GM12891 (cell line): ENCODE data around the gene TECTA.
A peak's percentile ranks its signal among the peaks of the same experiment; 100 is the strongest.
"Not testable (repeated sequence)": the region's sequence is repeated elsewhere in the genome, so short reads cannot be mapped to it uniquely, and the experiment has no call there.

Experiments used
- DNase-seq: peaks from one replicate; pipeline ENCODE4 v3.0.0; 2011; ENCODE audit warnings: low spot score; ENCODE audit not compliant: insufficient read length
- FAIRE-seq: peaks from 2 replicates; lab custom pipeline; 2011; peaks lifted over from hg19 to GRCh38; lab: Jason Lieb, UNC
- PAX5 ChIP-seq: IDR thresholded peaks from 2 replicates; pipeline ENCODE4 v1.6.1; 2011; ENCODE audit warnings: low read length, moderate library complexity, mild to moderate bottlenecking; ENCODE audit not compliant: insufficient read depth, severe bottlenecking
- POLR2A ChIP-seq: IDR thresholded peaks from 2 replicates; pipeline ENCODE4 v1.6.1; 2011; ENCODE audit warnings: low read depth, low read length, control low read depth
- POLR2AphosphoS5 ChIP-seq: IDR thresholded peaks from 2 replicates; pipeline ENCODE4 v1.6.1; 2011; ENCODE audit warnings: low read depth, low read length, control low read depth
- POU2F2 ChIP-seq: IDR thresholded peaks from 2 replicates; pipeline ENCODE4 v1.6.1; 2011; ENCODE audit warnings: low read depth, mild to moderate bottlenecking, control low read depth, low read length, moderate library complexity
- SPI1 ChIP-seq: IDR thresholded peaks from 2 replicates; pipeline ENCODE4 v1.6.1; 2011; ENCODE audit warnings: low read depth, low read length, control low read depth
- TAF1 ChIP-seq: IDR thresholded peaks from 2 replicates; pipeline ENCODE4 v1.6.1; 2011; ENCODE audit warnings: low read depth, low read length, control low read depth

TECTA gene

DNA sequence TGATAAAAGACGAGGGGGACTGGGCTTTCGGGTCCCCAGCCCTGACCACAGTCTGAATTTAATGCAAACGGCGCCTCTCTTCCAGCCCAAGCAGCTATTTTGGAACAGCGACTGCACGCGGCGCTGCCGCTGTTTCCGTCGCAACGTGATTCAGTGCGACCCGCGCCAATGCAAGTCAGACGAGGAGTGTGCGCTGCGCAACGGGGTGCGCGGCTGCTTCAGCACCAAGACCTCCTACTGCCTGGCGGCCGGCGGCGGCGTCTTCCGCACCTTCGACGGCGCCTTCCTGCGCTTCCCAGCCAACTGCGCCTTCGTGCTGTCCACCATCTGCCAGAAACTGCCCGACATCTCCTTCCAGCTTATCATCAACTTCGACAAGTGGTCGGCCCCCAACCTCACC is 56.7 kb downstream of the TECTA start:
- DNase-seq (no peak), FAIRE-seq (no peak)
- TF ChIP-seq POLR2AphosphoS5 (no peak), PAX5 (no peak), POLR2A (no peak), POU2F2 (no peak), TAF1 (no peak), SPI1 (no peak)

DNA sequence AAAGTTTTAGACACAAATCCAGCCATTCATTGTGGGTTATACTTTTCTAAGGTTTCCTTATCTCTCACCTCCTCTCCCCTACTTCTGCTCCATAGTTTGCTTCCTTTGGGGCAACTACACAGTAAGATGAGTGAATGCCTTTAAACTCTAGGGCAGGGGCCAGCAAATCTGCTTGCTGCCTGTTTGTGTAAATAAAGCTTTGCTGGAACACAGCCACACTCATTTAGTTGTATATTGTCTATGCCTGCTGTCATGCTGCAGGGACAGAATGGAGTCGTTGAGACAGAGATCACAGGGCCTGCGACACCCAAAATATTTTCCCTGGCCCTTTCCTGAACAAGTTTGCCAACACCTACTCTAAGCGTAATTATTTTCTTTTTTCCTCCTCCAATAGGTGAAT is 58.7 kb downstream of the TECTA start:
- DNase-seq, result no peak
- no peak for TF ChIP-seq TAF1
- no peak for TF ChIP-seq PAX5
- no peak for TF ChIP-seq POLR2A
- no peak for TF ChIP-seq SPI1
- TF ChIP-seq POLR2AphosphoS5, result no peak
- no peak for TF ChIP-seq POU2F2
- no peak for FAIRE-seq

DNA sequence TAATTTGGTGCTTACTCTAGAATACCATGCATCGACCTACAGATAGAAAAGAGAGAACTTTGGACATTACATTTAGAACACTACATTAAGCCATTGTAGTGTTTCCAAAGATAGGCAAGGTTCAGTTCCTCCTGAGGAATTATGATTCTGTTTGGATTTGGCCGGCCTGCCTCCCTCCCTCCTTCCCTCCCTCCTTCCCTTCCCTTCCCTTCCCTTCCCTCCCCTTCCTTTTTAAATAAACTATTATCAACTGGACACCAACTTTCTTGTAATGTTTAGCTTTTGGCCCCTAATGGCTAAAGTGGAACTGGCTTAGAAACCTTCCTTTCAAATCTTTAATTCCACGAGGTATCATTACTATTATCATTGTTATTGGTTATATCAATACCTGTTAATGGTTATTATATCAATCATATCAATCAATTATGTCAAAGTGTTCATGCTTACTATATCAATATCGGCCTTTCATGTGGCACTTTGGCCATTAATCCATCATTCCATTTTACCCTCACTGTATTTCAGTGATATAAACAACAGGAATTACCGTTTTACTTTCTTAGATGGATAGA is 60.4 kb downstream of the TECTA start:
- DNase-seq, result no peak
- FAIRE-seq, result no peak
- no peak for TF ChIP-seq TAF1

DNA sequence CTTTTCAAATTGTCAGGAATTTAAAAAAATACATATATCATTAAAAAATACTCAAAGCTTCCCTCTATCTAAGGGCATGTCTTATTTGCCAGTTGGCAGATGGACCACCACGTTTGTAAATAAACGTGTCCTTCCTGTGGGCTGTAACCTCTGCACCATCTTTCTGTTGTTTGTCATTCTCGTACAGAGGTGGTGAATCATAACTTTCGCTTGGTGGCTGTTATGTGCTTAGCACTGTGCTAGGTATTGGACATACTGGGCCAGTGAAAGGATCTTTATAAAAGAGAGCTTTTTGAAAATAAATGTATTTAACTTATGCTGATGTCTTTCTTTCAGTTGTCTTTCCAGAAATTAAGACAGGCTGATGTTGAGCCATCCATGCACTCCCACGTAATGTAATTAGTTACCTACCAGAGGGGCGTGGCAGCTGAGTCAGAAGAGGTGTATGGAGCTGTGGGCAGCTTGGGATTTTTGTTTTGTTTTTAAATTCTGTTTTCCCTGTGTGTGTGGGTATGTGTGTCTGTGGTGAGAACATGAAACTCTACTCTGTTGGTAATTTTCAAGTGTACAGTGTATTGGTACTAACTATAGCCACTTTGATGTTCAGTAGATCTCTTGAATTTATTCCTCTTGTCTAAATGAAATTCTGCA is 62.7 kb downstream of the TECTA start:
- DNase-seq (no peak), FAIRE-seq (no peak)
- no peak for TF ChIP-seq POLR2A
- TF ChIP-seq TAF1, result no peak
- TF ChIP-seq PAX5, result no peak
- TF ChIP-seq POU2F2, result no peak
- TF ChIP-seq POLR2AphosphoS5, result no peak
- TF ChIP-seq SPI1, result no peak

DNA sequence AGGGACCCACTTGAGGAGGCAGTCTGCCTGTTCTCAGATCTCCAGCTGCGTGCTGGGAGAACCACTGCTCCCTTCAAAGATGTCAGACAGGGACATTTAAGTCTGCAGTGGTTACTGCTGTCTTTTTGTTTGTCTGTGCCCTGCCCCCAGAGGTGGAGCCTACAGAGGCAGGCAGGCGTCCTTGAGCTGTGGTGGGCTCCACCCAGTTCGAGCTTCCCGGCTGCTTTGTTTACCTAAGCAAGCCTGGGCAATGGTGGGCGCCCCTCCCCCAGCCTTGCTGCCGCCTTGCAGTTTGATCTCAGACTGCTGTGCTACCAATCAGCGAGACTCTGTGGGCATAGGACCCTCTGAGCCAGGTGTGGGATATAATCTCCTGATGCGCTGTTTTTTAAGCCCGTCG is 76.6 kb downstream of the TECTA start:
- not testable (repeated sequence) for FAIRE-seq

DNA sequence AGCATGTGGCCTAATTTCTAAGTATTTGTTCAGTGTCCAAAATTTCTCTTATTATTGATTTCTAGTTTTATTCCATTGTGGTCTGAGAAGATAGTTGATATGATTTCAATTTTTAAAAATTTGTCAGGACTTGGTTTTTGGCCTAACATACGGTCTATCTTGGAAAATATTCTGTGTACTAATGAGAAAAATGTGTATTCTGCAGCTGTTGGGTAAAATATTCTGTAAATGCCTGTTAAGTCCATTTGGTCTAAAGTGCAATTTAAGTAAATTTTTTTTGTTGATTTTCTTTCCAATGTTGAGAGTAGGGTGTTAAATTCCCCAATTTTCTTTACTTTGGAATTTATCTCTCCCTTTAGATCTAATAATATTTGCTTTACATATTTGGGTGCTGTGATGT is 78.3 kb downstream of the TECTA start:
- DNase-seq (no peak), FAIRE-seq (no peak)
- TF ChIP-seq TAF1 (no peak), POU2F2 (no peak), SPI1 (no peak), POLR2A (no peak), POLR2AphosphoS5 (no peak), PAX5 (no peak)

More for the DNA sequence above, 76.6 kb downstream of the TECTA start:
- DNase-seq, result not testable (repeated sequence)

DNA sequence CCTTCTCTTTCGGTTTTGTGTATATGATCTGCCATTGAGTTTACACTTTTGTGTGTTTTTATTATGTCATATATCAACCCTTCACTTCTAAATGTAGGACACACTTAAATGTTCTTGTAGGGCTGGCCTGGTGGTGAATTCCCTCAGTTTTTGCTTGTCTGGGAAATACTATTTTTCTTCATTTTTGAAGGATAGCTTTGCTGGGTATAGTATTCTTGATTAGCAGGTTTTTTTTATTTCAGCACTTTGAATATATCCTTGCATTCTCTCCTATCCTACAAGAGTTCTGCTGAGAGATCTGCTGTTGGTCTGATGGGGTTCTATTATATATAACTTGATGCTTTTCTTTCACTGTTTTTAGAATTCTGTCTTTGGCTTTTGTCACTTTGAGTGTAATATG is 79.1 kb downstream of the TECTA start:
- DNase-seq, result no peak
- FAIRE-seq, result no peak
- TF ChIP-seq POLR2AphosphoS5, result no peak
- TF ChIP-seq PAX5, result no peak
- TF ChIP-seq SPI1, result no peak
- TF ChIP-seq TAF1, result no peak
- TF ChIP-seq POU2F2, result no peak
- TF ChIP-seq POLR2A, result no peak

DNA sequence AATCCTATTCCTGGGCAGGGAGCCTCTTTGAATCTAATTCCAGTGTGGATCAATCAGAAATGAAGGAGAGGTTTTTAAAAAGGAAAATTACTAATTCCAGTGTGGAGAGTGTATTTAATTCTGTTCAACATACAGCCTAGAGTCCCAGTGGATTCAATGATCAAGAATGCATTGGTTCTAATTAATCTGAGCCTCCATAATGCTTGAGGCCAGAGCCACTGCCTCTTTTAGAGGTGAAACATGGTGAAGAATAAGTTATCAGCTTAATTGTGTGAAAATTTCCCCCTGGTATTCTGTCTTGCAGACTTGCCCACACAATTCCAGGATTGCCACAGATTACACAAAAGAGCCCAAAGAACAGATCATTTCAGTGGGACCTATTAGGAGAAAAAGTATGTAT is 87.7 kb downstream of the TECTA start:
- no peak for FAIRE-seq
- TF ChIP-seq TAF1 (no peak), POLR2AphosphoS5 (no peak), SPI1 (no peak), PAX5 (no peak), POU2F2 (no peak)
- DNase-seq, result no peak

DNA sequence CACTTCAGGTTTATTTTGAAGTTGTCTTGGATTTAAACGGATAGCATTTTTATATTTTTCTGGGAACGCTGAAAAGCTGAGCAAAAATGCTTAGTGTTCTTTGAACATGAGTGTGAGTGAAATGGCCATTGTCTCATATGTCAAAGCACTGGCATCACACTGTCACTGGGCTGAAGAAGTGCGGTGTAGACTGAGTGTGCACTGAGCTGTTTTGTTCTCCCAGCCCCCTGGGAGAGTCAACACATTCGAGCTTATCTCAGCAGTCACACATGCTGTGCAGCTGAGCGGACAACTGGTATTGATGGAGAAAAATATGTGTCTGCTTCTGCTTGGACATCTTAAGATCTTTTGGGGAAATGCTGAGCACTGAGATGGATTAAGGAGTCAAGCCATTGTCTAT is 90.8 kb downstream of the TECTA start:
- no peak for FAIRE-seq
- no peak for DNase-seq
- TF ChIP-seq POLR2A (no peak), POU2F2 (no peak), TAF1 (no peak), PAX5 (no peak), POLR2AphosphoS5 (no peak), SPI1 (no peak)

DNA sequence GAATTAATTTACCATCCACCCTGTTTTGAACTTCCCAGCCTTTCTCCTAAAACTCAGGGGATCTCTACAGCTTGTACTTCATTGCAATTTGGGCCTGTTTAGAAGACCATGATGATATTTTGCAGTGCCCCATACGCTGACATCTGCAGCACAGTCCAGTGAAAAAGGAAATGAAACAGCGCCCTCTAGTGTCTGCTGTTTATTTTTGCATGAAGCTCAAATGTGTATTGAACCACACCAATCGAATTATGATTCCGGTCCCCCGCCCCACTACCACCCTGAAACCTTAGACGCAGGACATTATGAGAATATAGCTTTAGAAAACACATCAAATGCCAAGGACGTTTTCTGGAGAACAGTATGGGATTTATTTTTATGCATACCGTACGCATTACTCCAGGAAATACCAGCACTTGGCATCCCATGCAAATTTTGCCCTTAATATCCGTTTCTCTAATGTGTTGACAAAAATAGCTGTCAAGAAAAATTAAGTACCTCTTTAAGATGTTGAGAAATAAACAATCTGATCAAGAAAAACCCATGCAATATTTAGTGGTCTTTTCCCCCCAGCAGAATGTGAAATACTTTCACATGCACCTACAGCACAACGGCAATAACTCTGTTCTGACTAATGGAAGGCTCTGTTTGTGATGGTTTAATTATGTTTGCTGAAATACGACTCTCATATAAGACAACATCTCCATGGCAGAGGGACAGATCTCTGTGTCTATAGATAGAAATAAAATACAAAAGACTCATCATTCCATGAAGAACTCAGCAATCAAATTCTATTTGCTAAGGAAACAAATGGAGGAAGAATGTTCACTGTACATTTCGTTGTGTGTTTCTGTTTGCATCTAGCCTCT is 93.9 kb downstream of the TECTA start:
- no peak for TF ChIP-seq PAX5
- TF ChIP-seq TAF1, result no peak
- TF ChIP-seq POLR2A, result no peak
- TF ChIP-seq SPI1, result no peak
- no peak for TF ChIP-seq POU2F2
- TF ChIP-seq POLR2AphosphoS5, result no peak
- DNase-seq (peak; percentile 46), FAIRE-seq (peak; percentile 93)
